ENCODE data around the gene LRMDA.

DNA sequence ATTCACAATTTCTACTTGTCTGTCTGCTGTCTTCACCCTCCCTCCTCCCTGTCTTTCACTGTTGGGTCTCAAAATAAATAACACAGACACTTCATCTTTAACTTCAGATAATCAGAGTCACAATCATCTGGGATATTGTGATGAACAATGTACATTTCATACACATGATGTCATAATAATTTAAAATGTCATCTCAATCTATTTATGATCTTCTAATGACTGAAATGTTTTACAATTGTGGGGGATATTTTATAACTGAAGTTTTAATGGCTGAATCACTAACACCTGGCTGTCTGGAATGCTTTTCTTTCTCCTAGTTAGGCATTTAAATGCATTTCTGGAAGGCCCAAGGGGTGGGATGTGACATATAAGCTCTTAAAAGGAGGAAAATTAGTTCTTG lies 859.8 kb downstream of the LRMDA start:
- TF ChIP-seq LCORL (IDR thresholded peaks at IDR 0.05) (no peak), LCORL (CRISPR knock-in tag; IDR thresholded peaks at IDR 0.05) (no peak), FLYWCH1 (CRISPR knock-in tag; IDR thresholded peaks at IDR 0.05) (no peak), MAFK (conservative IDR thresholded peaks at IDR 0.05 in 1 of 2, IDR thresholded peaks at IDR 0.05 in 1 of 2; ENCODE audit: low read length in 2 of 2) (no peak), ELF4 (CRISPR knock-in tag; IDR thresholded peaks at IDR 0.05; ENCODE audit: borderline replicate concordance) (no peak), ZNF33A (CRISPR knock-in tag; IDR thresholded peaks at IDR 0.05; ENCODE audit: borderline replicate concordance) (no peak), POLR2A (IDR thresholded peaks at IDR 0.05; ENCODE audit: insufficient read depth in 1 of 2, low read depth in 2 of 2, low read length in 2 of 2) (no peak), BHLHE40 (IDR thresholded peaks at IDR 0.05; ENCODE audit: low read length) (no peak), FOXA1 (IDR thresholded peaks at IDR 0.05) (no peak), FOXA1 (CRISPR knock-in tag; IDR thresholded peaks at IDR 0.05) (no peak), IRF2 (CRISPR knock-in tag; IDR thresholded peaks at IDR 0.05) (no peak), CBX5 (CRISPR knock-in tag; IDR thresholded peaks at IDR 0.05; ENCODE audit: borderline replicate concordance) (no peak), MAZ (IDR thresholded peaks at IDR 0.05; ENCODE audit: borderline replicate concordance, low read depth, low read length) (no peak), MAZ (CRISPR knock-in tag; IDR thresholded peaks at IDR 0.05; ENCODE audit: low read depth) (no peak), FOXK2 (IDR thresholded peaks at IDR 0.05) (no peak), TAF15 (IDR thresholded peaks at IDR 0.05; ENCODE audit: low read depth, low read length, poor library complexity, severe bottlenecking) (no peak)
- TF ChIP-seq, protein P1, sequence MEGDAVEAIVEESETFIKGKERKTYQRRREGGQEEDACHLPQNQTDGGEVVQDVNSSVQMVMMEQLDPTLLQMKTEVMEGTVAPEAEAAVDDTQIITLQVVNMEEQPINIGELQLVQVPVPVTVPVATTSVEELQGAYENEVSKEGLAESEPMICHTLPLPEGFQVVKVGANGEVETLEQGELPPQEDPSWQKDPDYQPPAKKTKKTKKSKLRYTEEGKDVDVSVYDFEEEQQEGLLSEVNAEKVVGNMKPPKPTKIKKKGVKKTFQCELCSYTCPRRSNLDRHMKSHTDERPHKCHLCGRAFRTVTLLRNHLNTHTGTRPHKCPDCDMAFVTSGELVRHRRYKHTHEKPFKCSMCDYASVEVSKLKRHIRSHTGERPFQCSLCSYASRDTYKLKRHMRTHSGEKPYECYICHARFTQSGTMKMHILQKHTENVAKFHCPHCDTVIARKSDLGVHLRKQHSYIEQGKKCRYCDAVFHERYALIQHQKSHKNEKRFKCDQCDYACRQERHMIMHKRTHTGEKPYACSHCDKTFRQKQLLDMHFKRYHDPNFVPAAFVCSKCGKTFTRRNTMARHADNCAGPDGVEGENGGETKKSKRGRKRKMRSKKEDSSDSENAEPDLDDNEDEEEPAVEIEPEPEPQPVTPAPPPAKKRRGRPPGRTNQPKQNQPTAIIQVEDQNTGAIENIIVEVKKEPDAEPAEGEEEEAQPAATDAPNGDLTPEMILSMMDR (CRISPR knock-in tag; IDR thresholded peaks at IDR 0.05) = no peak

Data from HepG2 (cell line).